ENCODE results near the gene SIPA1. TPM values are rescaled to one million over a fixed set of nuclear protein-coding genes. Genes with fewer than 3 reads are reported as not detected.

SIPA1 gene
- total and polyA plus RNA-seq, 9 of the 15 experiments (the other 6 are each of a cell fraction or from before 2014, with no cell fraction given): 0.25 to 85.8 (median 16.8) TPM

GRCh38 chr11:65609665-65610064 is 28.2 kb upstream of the SIPA1 start:
- Histone ChIP-seq H3K9me3 (replicated peaks; ENCODE audit: control insufficient read depth, insufficient read depth, low read depth, low read length) (no peaks in the 10 kb centered on the region), H3K9me1 (ENCODE audit: control insufficient read depth, insufficient read depth, low read length) (peaks cover 3% of the 10 kb centered on the region), H3K4me2 (ENCODE audit: insufficient read depth, low read length) (no peak overlapping the region), H2AFZ (ENCODE audit: low read depth, low read length) (no peak overlapping the region), H3K4me3 (no peak overlapping the region), H3K79me2 (ENCODE audit: control insufficient read depth, insufficient read depth, low read length) (peaks cover 37% of the 10 kb centered on the region), H3K27me3 (ENCODE audit: control insufficient read depth in 2 of 2, insufficient read depth in 2 of 2, low read length in 2 of 2) (no peaks in the 10 kb centered on the region), H3K9ac (ENCODE audit: insufficient read depth in 1 of 2, low read depth in 2 of 2, low read length in 2 of 2) (peak overlapping the region in 1 of 2 experiments; percentile 72; a peak in 2 of 4 replicates), H4K20me1 (replicated peaks; ENCODE audit: control insufficient read depth, insufficient read depth, low read length) (no peaks in the 10 kb centered on the region), H3K4me1 (replicated peaks in 1 of 2; ENCODE audit: control insufficient read depth in 2 of 2, insufficient read depth in 2 of 2, low read length in 2 of 2) (peaks cover 22 to 63% of the 10 kb centered on the region in 2 experiments), H3K27ac (ENCODE audit: extremely low read depth, low read depth, low read length) (no peak overlapping the region), H3K36me3 (ENCODE audit: control insufficient read depth, insufficient read depth, low read length) (peaks cover 60% of the 10 kb centered on the region; the same call in 2 of the 3 replicates)
- TF ChIP-seq, protein P1, sequence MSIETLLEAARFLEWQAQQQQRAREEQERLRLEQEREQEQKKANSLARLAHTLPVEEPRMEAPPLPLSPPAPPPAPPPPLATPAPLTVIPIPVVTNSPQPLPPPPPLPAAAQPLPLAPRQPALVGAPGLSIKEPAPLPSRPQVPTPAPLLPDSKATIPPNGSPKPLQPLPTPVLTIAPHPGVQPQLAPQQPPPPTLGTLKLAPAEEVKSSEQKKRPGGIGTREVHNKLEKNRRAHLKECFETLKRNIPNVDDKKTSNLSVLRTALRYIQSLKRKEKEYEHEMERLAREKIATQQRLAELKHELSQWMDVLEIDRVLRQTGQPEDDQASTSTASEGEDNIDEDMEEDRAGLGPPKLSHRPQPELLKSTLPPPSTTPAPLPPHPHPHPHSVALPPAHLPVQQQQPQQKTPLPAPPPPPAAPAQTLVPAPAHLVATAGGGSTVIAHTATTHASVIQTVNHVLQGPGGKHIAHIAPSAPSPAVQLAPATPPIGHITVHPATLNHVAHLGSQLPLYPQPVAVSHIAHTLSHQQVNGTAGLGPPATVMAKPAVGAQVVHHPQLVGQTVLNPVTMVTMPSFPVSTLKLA (conservative IDR thresholded peaks at IDR 0.05): no peak
- TF ChIP-seq ZFP36 (IDR thresholded peaks at IDR 0.05; ENCODE audit: low read depth, low read length, partially characterized antibody): peak; percentile 53
- POLR2A ChIA-PET: interaction anchor here (0.6 to 1.4 kb wide), 5 partner anchors 15 to 568 kb away, joined by 4 to 5 read pairs (median 4); no protein-coding TSS in a partner anchor
- intact Hi-C loops (cut with micrococcal nuclease): no loop called here
- ATAC-seq (no peak), FAIRE-seq (no peak), DNase-seq (ENCODE audit: extremely low read depth in 1 of 4, low spot score in 3 of 4) (no peak)
- in situ Hi-C loops (cut with MboI): no loop called here
- WGBS (ENCODE audit: insufficient coverage, low coverage, missing lambda C conversion rate): 81% methylated on average over 5 of the region's 5 CpGs
- CTCF ChIA-PET (ENCODE audit: low intra/inter-chr PET ratio): no interaction called here
- BruUV-seq (replicated peaks): no TSS peak

- ChIA-PET CTCF (ENCODE audit: low intra/inter-chr PET ratio) (no interaction called here), POLR2A (interaction anchor here (0.6 to 1.4 kb wide), 8 partner anchors 16 to 569 kb away, joined by 3 to 5 read pairs (median 4); no protein-coding TSS in a partner anchor)
- H3K27me3 ChIP-seq (ENCODE audit: control insufficient read depth in 2 of 2, insufficient read depth in 2 of 2, low read length in 2 of 2): no peaks in the 10 kb centered on the region
- no peaks in the 10 kb centered on the region for H4K20me1 ChIP-seq (replicated peaks; ENCODE audit: control insufficient read depth, insufficient read depth, low read length)
- no peak overlapping the region for H3K27ac ChIP-seq (ENCODE audit: extremely low read depth, low read depth, low read length)
- in situ Hi-C loops (cut with MboI) (no loop called here), intact Hi-C loops (cut with micrococcal nuclease) (no loop called here)
- no TSS peak for BruUV-seq (replicated peaks)
- peak overlapping the region in 1 of 2 experiments; percentile 86; a peak in 1 of 4 replicates for H3K9ac ChIP-seq (ENCODE audit: insufficient read depth in 1 of 2, low read depth in 2 of 2, low read length in 2 of 2)
- ATAC-seq (no peak), DNase-seq (ENCODE audit: extremely low read depth in 1 of 4, low spot score in 3 of 4) (no peak), FAIRE-seq (no peak)
- H3K36me3 ChIP-seq (ENCODE audit: control insufficient read depth, insufficient read depth, low read length): peaks cover 53% of the 10 kb centered on the region; the same call in 2 of the 3 replicates
- 74% methylated on average over 6 of the region's 6 CpGs for WGBS (ENCODE audit: insufficient coverage, low coverage, missing lambda C conversion rate)
- H3K9me3 ChIP-seq (replicated peaks; ENCODE audit: control insufficient read depth, insufficient read depth, low read depth, low read length): no peaks in the 10 kb centered on the region
- no peak overlapping the region for H3K4me2 ChIP-seq (ENCODE audit: insufficient read depth, low read length)
- TF ChIP-seq, protein P2, sequence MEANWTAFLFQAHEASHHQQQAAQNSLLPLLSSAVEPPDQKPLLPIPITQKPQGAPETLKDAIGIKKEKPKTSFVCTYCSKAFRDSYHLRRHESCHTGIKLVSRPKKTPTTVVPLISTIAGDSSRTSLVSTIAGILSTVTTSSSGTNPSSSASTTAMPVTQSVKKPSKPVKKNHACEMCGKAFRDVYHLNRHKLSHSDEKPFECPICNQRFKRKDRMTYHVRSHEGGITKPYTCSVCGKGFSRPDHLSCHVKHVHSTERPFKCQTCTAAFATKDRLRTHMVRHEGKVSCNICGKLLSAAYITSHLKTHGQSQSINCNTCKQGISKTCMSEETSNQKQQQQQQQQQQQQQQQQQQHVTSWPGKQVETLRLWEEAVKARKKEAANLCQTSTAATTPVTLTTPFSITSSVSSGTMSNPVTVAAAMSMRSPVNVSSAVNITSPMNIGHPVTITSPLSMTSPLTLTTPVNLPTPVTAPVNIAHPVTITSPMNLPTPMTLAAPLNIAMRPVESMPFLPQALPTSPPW (CRISPR knock-in tag; IDR thresholded peaks at IDR 0.05): no peak
- TF ChIP-seq GTF2F1 (IDR thresholded peaks at IDR 0.05; ENCODE audit: low read depth, low read length) (no peak), GMEB1 (CRISPR knock-in tag; IDR thresholded peaks at IDR 0.05) (no peak), RCOR1 (IDR thresholded peaks at IDR 0.05; ENCODE audit: borderline replicate concordance in 1 of 2, low read depth in 2 of 2, low read length in 2 of 2) (no peak), ZNF354B (CRISPR knock-in tag; IDR thresholded peaks at IDR 0.05) (no peak), CXXC5 (CRISPR knock-in tag; IDR thresholded peaks at IDR 0.05) (no peak), ZNF717 (CRISPR knock-in tag; IDR thresholded peaks at IDR 0.05) (no peak)
- H3K9me1 ChIP-seq (ENCODE audit: control insufficient read depth, insufficient read depth, low read length): peaks cover 3% of the 10 kb centered on the region
- H2AFZ ChIP-seq (ENCODE audit: low read depth, low read length): no peak overlapping the region
- H3K4me3 ChIP-seq: no peak overlapping the region
- H3K79me2 ChIP-seq (ENCODE audit: control insufficient read depth, insufficient read depth, low read length): peaks cover 40% of the 10 kb centered on the region
- peaks cover 22 to 63% of the 10 kb centered on the region in 2 experiments for H3K4me1 ChIP-seq (replicated peaks in 1 of 2; ENCODE audit: control insufficient read depth in 2 of 2, insufficient read depth in 2 of 2, low read length in 2 of 2)
Observed at GRCh38 chr11:65610404-65610803, 27.5 kb upstream of the SIPA1 start.
